CD8-positive, alpha-beta memory T cell (primary cell): ENCODE data around the gene SGCD. TPM values are rescaled to one million over a fixed set of nuclear protein-coding genes. Genes with fewer than 3 reads are reported as not detected.

Experiments used
- CTCF ChIA-PET: fragments of 350-600 bp; sonication (Branson Sonifier 250); formaldehyde crosslinking; loops from one replicate; lab custom pipeline; 2021; ENCODE audit warnings: antibody characterized with exemption; lab: Charles Lee
- POLR2A ChIA-PET: fragments of 350-600 bp; sonication (Branson Sonifier 250); formaldehyde crosslinking; loops from one replicate; lab custom pipeline; 2021; ENCODE audit warnings: antibody characterized with exemption; lab: Charles Lee
- DNase-seq, 5 donors: peaks; one replicate each; pipeline versions ENCODE4 v3.0.0 to v3.0.0-alpha.2; 2020 to 2022; ENCODE audit warnings: mixed read lengths in 1 of 5
- H3K27ac ChIP-seq: one replicate; pipeline ENCODE4 v1.7.0; 2013; ENCODE audit warnings: low read depth, mild to moderate bottlenecking, low read length, moderate library complexity
- H3K27me3 ChIP-seq: 2 replicates; pipeline ENCODE4 v1.7.0; 2013; ENCODE audit warnings: low read length, mild to moderate bottlenecking; ENCODE audit not compliant: insufficient read depth, poor library complexity, severe bottlenecking
- H3K36me3 ChIP-seq: 2 replicates; pipeline ENCODE4 v1.7.0; 2013; ENCODE audit warnings: mild to moderate bottlenecking, low read length, moderate library complexity; ENCODE audit not compliant: insufficient read depth
- H3K4me1 ChIP-seq: 2 replicates; pipeline ENCODE4 v1.7.0; 2013; ENCODE audit warnings: mild to moderate bottlenecking, low read length, moderate library complexity; ENCODE audit not compliant: insufficient read depth
- H3K4me3 ChIP-seq: 2 replicates; pipeline ENCODE4 v1.7.0; 2013; ENCODE audit warnings: mild to moderate bottlenecking, low read length
- H3K9me3 ChIP-seq: 2 replicates; pipeline ENCODE4 v1.7.0; 2013; ENCODE audit warnings: mild to moderate bottlenecking, low read length
- H3K27ac Mint-ChIP-seq, 8 donors: one replicate each; pipeline ENCODE4 v1.8.0; 2020 to 2021; ENCODE audit warnings: mixed read lengths in 8 of 8, mild to moderate bottlenecking in 6 of 8, inconsistent platforms in 3 of 8, moderate library complexity in 3 of 8
- H3K27me3 Mint-ChIP-seq, 2 donors: one replicate each; pipeline ENCODE4 v1.8.0; 2020 to 2021; ENCODE audit warnings: mixed read lengths in 2 of 2, mild to moderate bottlenecking in 1 of 2, moderate library complexity in 1 of 2
- H3K36me3 Mint-ChIP-seq, 3 donors: one replicate each; pipeline ENCODE4 v1.8.0; 2020 to 2021; ENCODE audit warnings: mixed read lengths in 3 of 3, inconsistent platforms in 1 of 3, mild to moderate bottlenecking in 1 of 3
- H3K4me1 Mint-ChIP-seq, 3 donors: one replicate each; pipeline ENCODE4 v1.8.0; 2020 to 2021; ENCODE audit warnings: mixed read lengths in 3 of 3, inconsistent platforms in 1 of 3, mild to moderate bottlenecking in 1 of 3
- H3K4me3 Mint-ChIP-seq, 7 donors: one replicate each; pipeline ENCODE4 v1.8.0; 2020 to 2021; ENCODE audit warnings: mixed read lengths in 7 of 7, mild to moderate bottlenecking in 6 of 7, moderate library complexity in 4 of 7, inconsistent platforms in 2 of 7
- H3K9me3 Mint-ChIP-seq, 5 donors: one replicate each; pipeline ENCODE4 v1.8.0; 2020 to 2022; ENCODE audit warnings: mixed read lengths in 5 of 5, mild to moderate bottlenecking in 3 of 5, moderate library complexity in 2 of 5, inconsistent platforms in 1 of 5
- polyA plus RNA-seq: library from polyadenylated mRNA; unstranded; fragments of 300-500 nt; fragmentation: Illumina TruSeq; gene quantifications from one replicate; pipeline ENCODE4 v1.2.3, GENCODE V29; 2021
- total RNA-seq, 2 experiments: library from RNA; stranded (reverse); gene quantifications; one replicate each; pipeline ENCODE4 v1.2.3, GENCODE V29; 2021

Gene SGCD
- total and polyA plus RNA-seq, 3 experiments from 2014 or later: 0.11 to 0.14 (median 0.11) TPM

- no peaks in the 10 kb centered on the region for H3K9me3 Mint-ChIP-seq
- no peaks in the 10 kb centered on the region for H3K27me3 ChIP-seq
- POLR2A ChIA-PET: no interaction called here
- H3K36me3 Mint-ChIP-seq: no peaks in the 10 kb centered on the region
- H3K27me3 Mint-ChIP-seq: peaks cover 6 to 9% of the 10 kb centered on the region in 2 donors
- no peaks in the 10 kb centered on the region for H3K36me3 ChIP-seq
- H3K4me1 ChIP-seq: no peaks in the 10 kb centered on the region
- H3K9me3 ChIP-seq: no peaks in the 10 kb centered on the region
- no peak overlapping the region for H3K4me3 ChIP-seq
- CTCF ChIA-PET: no interaction called here
- no peak overlapping the region for H3K4me3 Mint-ChIP-seq
- no peaks in the 10 kb centered on the region for H3K4me1 Mint-ChIP-seq
- no peak for DNase-seq
- H3K27ac Mint-ChIP-seq: no peak overlapping the region
- H3K27ac ChIP-seq: no peak overlapping the region
Measured at GRCh38 chr5:156366521-156366920, 39.6 kb downstream of the SGCD start.

GRCh38 chr5:156367597-156367996, 40.6 kb downstream of the SGCD start:
- ChIA-PET CTCF (no interaction called here), POLR2A (no interaction called here)
- Mint-ChIP-seq H3K36me3 (no peaks in the 10 kb centered on the region), H3K27me3 (peaks cover 6 to 9% of the 10 kb centered on the region in 2 donors), H3K4me3 (no peak overlapping the region), H3K9me3 (no peaks in the 10 kb centered on the region), H3K27ac (no peak overlapping the region), H3K4me1 (no peaks in the 10 kb centered on the region)
- Histone ChIP-seq H3K4me3 (no peak overlapping the region), H3K9me3 (no peaks in the 10 kb centered on the region), H3K27me3 (no peaks in the 10 kb centered on the region), H3K27ac (no peak overlapping the region), H3K36me3 (no peaks in the 10 kb centered on the region), H3K4me1 (no peaks in the 10 kb centered on the region)
- no peak for DNase-seq

- Histone ChIP-seq H3K4me1 (no peaks in the 10 kb centered on the region), H3K36me3 (no peaks in the 10 kb centered on the region), H3K27ac (no peak overlapping the region), H3K27me3 (no peaks in the 10 kb centered on the region), H3K4me3 (no peak overlapping the region), H3K9me3 (no peaks in the 10 kb centered on the region)
- Mint-ChIP-seq H3K36me3 (no peaks in the 10 kb centered on the region), H3K27me3 (peaks cover 3 to 12% of the 10 kb centered on the region in 2 donors), H3K4me1 (no peaks in the 10 kb centered on the region), H3K9me3 (no peaks in the 10 kb centered on the region), H3K4me3 (no peak overlapping the region), H3K27ac (peak overlapping the region in 1 of 8 donors; percentile 77)
- ChIA-PET CTCF (no interaction called here), POLR2A (no interaction called here)
- no peak for DNase-seq
Measured at GRCh38 chr5:156375895-156376495, 49.0 kb downstream of the SGCD start.

- H3K36me3 Mint-ChIP-seq: no peaks in the 10 kb centered on the region
- peaks cover 0 to 12% of the 10 kb centered on the region in 2 donors for H3K27me3 Mint-ChIP-seq
- H3K4me3 Mint-ChIP-seq: no peak overlapping the region
- Histone ChIP-seq H3K27ac (no peak overlapping the region), H3K9me3 (no peaks in the 10 kb centered on the region), H3K4me1 (no peaks in the 10 kb centered on the region), H3K36me3 (no peaks in the 10 kb centered on the region), H3K27me3 (no peaks in the 10 kb centered on the region), H3K4me3 (no peak overlapping the region)
- CTCF ChIA-PET: no interaction called here
- DNase-seq: no peak
- H3K9me3 Mint-ChIP-seq: no peaks in the 10 kb centered on the region
- POLR2A ChIA-PET: no interaction called here
- H3K4me1 Mint-ChIP-seq: no peaks in the 10 kb centered on the region
- H3K27ac Mint-ChIP-seq: no peak overlapping the region
Measured at GRCh38 chr5:156376751-156377150, 49.8 kb downstream of the SGCD start.

- H3K9me3 Mint-ChIP-seq: no peaks in the 10 kb centered on the region
- no peak for DNase-seq
- H3K27ac ChIP-seq: no peak overlapping the region
- CTCF ChIA-PET: no interaction called here
- POLR2A ChIA-PET: no interaction called here
- peaks cover 0 to 8% of the 10 kb centered on the region in 2 donors for H3K27me3 Mint-ChIP-seq
- no peaks in the 10 kb centered on the region for H3K9me3 ChIP-seq
- H3K27ac Mint-ChIP-seq: no peak overlapping the region
- no peaks in the 10 kb centered on the region for H3K36me3 Mint-ChIP-seq
- no peaks in the 10 kb centered on the region for H3K4me1 Mint-ChIP-seq
- H3K4me3 ChIP-seq: no peak overlapping the region
- no peaks in the 10 kb centered on the region for H3K4me1 ChIP-seq
- no peaks in the 10 kb centered on the region for H3K27me3 ChIP-seq
- no peak overlapping the region for H3K4me3 Mint-ChIP-seq
- H3K36me3 ChIP-seq: no peaks in the 10 kb centered on the region
Measured at GRCh38 chr5:156378159-156378558, 51.2 kb downstream of the SGCD start.

GRCh38 chr5:156379206-156379605, 52.2 kb downstream of the SGCD start:
- Histone ChIP-seq H3K9me3 (no peaks in the 10 kb centered on the region), H3K27me3 (no peaks in the 10 kb centered on the region), H3K4me1 (no peaks in the 10 kb centered on the region), H3K36me3 (no peaks in the 10 kb centered on the region), H3K4me3 (no peak overlapping the region), H3K27ac (no peak overlapping the region)
- H3K9me3 Mint-ChIP-seq: no peaks in the 10 kb centered on the region
- no peak for DNase-seq
- peaks cover 0 to 8% of the 10 kb centered on the region in 2 donors for H3K27me3 Mint-ChIP-seq
- H3K4me3 Mint-ChIP-seq: no peak overlapping the region
- POLR2A ChIA-PET: no interaction called here
- no peaks in the 10 kb centered on the region for H3K36me3 Mint-ChIP-seq
- H3K27ac Mint-ChIP-seq: no peak overlapping the region
- no peaks in the 10 kb centered on the region for H3K4me1 Mint-ChIP-seq
- CTCF ChIA-PET: no interaction called here

- no peaks in the 10 kb centered on the region for H3K4me1 ChIP-seq
- Mint-ChIP-seq H3K27ac (no peak overlapping the region), H3K4me3 (no peak overlapping the region), H3K27me3 (peaks cover 1 to 8% of the 10 kb centered on the region in 2 donors), H3K4me1 (no peaks in the 10 kb centered on the region), H3K9me3 (peaks cover 0 to 2% (median 0%) of the 10 kb centered on the region in 5 donors), H3K36me3 (no peaks in the 10 kb centered on the region)
- no peak overlapping the region for H3K27ac ChIP-seq
- DNase-seq: no peak
- no peaks in the 10 kb centered on the region for H3K9me3 ChIP-seq
- ChIA-PET CTCF (no interaction called here), POLR2A (no interaction called here)
- no peaks in the 10 kb centered on the region for H3K36me3 ChIP-seq
- no peak overlapping the region for H3K4me3 ChIP-seq
- H3K27me3 ChIP-seq: no peaks in the 10 kb centered on the region
Measured at GRCh38 chr5:156380848-156381247, 53.9 kb downstream of the SGCD start.

- Mint-ChIP-seq H3K4me1 (no peaks in the 10 kb centered on the region), H3K9me3 (peaks cover 0 to 2% (median 0%) of the 10 kb centered on the region in 5 donors)
Measured at GRCh38 chr5:156383510-156384265, 56.7 kb downstream of the SGCD start.

More at GRCh38 chr5:156383510-156384265, 56.7 kb downstream of the SGCD start:
- POLR2A ChIA-PET: no interaction called here
- CTCF ChIA-PET: no interaction called here
- H3K36me3 ChIP-seq: no peaks in the 10 kb centered on the region
- no peak for DNase-seq
- no peak overlapping the region for H3K27ac ChIP-seq
- Mint-ChIP-seq H3K27me3 (peaks cover 1 to 6% of the 10 kb centered on the region in 2 donors), H3K36me3 (no peaks in the 10 kb centered on the region), H3K4me3 (no peak overlapping the region), H3K27ac (no peak overlapping the region)
- no peak overlapping the region for H3K4me3 ChIP-seq
- H3K9me3 ChIP-seq: no peaks in the 10 kb centered on the region
- H3K4me1 ChIP-seq: no peaks in the 10 kb centered on the region
- H3K27me3 ChIP-seq: no peaks in the 10 kb centered on the region
